RCC 7860 (cell line): ENCODE measurements around the gene RSPRY1.
"Not testable (repeated sequence)": the region's sequence is repeated elsewhere in the genome, so short reads cannot be mapped to it uniquely, and the experiment has no call there.

ENCODE experiments used
- DNase-seq: peaks from one replicate; pipeline ENCODE4 v3.0.0-alpha.2; 2015; ENCODE audit warnings: low spot score
- FAIRE-seq: peaks from 2 replicates; lab custom pipeline; 2012; peaks lifted over from hg19 to GRCh38; lab: Jason Lieb, UNC

RSPRY1 gene

GRCh38 chr16:57252148-57252721 is 66.1 kb downstream of the RSPRY1 start:
- DNase-seq = no peak
- no peak for FAIRE-seq

GRCh38 chr16:57253466-57253865 is 67.3 kb downstream of the RSPRY1 start:
- no peak for DNase-seq
- peak; percentile 46 for FAIRE-seq

- DNase-seq (no peak), FAIRE-seq (no peak)
Observed at GRCh38 chr16:57255686-57256415, 69.7 kb downstream of the RSPRY1 start.

GRCh38 chr16:57256601-57257395 is 70.7 kb downstream of the RSPRY1 start:
- FAIRE-seq (no peak), DNase-seq (no peak)

- FAIRE-seq = no peak
- DNase-seq = no peak
Observed at GRCh38 chr16:57257455-57258070, 71.4 kb downstream of the RSPRY1 start.

- FAIRE-seq = no peak
- DNase-seq = no peak
Observed at GRCh38 chr16:57258226-57258909, 72.2 kb downstream of the RSPRY1 start.

- DNase-seq (no peak), FAIRE-seq (no peak)
Observed at GRCh38 chr16:57258910-57259475, 72.9 kb downstream of the RSPRY1 start.

GRCh38 chr16:57260294-57260929 is 74.3 kb downstream of the RSPRY1 start:
- DNase-seq (peak; percentile 61), FAIRE-seq (peak; percentile 66)

- DNase-seq (no peak), FAIRE-seq (no peak)
Observed at GRCh38 chr16:57261806-57262205, 75.7 kb downstream of the RSPRY1 start.

- no peak for FAIRE-seq
- DNase-seq = no peak
Observed at GRCh38 chr16:57262841-57263540, 76.9 kb downstream of the RSPRY1 start.

GRCh38 chr16:57263541-57264351 is 77.6 kb downstream of the RSPRY1 start:
- DNase-seq (no peak), FAIRE-seq (no peak)

GRCh38 chr16:57264381-57264780 is 78.3 kb downstream of the RSPRY1 start:
- FAIRE-seq (no peak), DNase-seq (no peak)

GRCh38 chr16:57264950-57265371 is 78.8 kb downstream of the RSPRY1 start:
- DNase-seq = no peak
- FAIRE-seq = no peak

- DNase-seq = peak; percentile 79
- FAIRE-seq = peak; percentile 86
Observed at GRCh38 chr16:57265850-57266530, 79.9 kb downstream of the RSPRY1 start.

GRCh38 chr16:57266531-57267260 is 80.6 kb downstream of the RSPRY1 start:
- FAIRE-seq (peak; percentile 61), DNase-seq (peak; percentile 64)

GRCh38 chr16:57267343-57267742 is 81.2 kb downstream of the RSPRY1 start:
- not testable (repeated sequence) for FAIRE-seq, DNase-seq
